KMS-11 (cell line): ENCODE measurements around the gene AKAP13.

ENCODE experiments used
- H2AFZ ChIP-seq: fragments of 200-600 bp; sonication (generic); 2 replicates; pipeline ENCODE4 v1.6.1; 2016; ENCODE audit warnings: antibody characterized with exemption, mixed run types, low read depth
- H3K27ac ChIP-seq: fragments of 200-600 bp; sonication (generic); 2 replicates; pipeline ENCODE4 v1.6.1; 2016; ENCODE audit warnings: mild to moderate bottlenecking, mixed run types
- H3K27me3 ChIP-seq: fragments of 200-600 bp; sonication (generic); 2 replicates; pipeline ENCODE4 v1.6.1; 2017; ENCODE audit warnings: mild to moderate bottlenecking, low read depth, mixed run types, moderate library complexity; ENCODE audit not compliant: insufficient read depth
- H3K36me3 ChIP-seq: fragments of 200-600 bp; sonication (generic); 2 replicates; pipeline ENCODE4 v1.6.1; 2017; ENCODE audit warnings: mild to moderate bottlenecking, mixed run types; ENCODE audit not compliant: insufficient read depth
- H3K4me1 ChIP-seq: fragments of 200-600 bp; sonication (generic); 2 replicates; pipeline ENCODE4 v1.6.1; 2016; ENCODE audit warnings: mild to moderate bottlenecking, low read depth, mixed run types; ENCODE audit not compliant: poor library complexity, severe bottlenecking
- H3K4me2 ChIP-seq: fragments of 200-600 bp; sonication (generic); 2 replicates; pipeline ENCODE4 v1.7.0; 2016; ENCODE audit warnings: mild to moderate bottlenecking, mixed run types
- H3K4me3 ChIP-seq: fragments of 200-600 bp; sonication (generic); IDR thresholded peaks from 2 replicates; pipeline ENCODE4 v1.6.1; 2017; ENCODE audit warnings: low read depth, low read length, mixed read lengths; ENCODE audit not compliant: insufficient read depth
- H3K79me2 ChIP-seq: fragments of 200-600 bp; sonication (generic); 2 replicates; pipeline ENCODE4 v1.6.1; 2016; ENCODE audit warnings: low read depth, mixed run types; ENCODE audit not compliant: insufficient read depth
- H3K9ac ChIP-seq: fragments of 200-600 bp; sonication (generic); 2 replicates; pipeline ENCODE4 v1.6.1; 2016; ENCODE audit warnings: mild to moderate bottlenecking, mixed run types
- H4K20me1 ChIP-seq: fragments of 200-600 bp; sonication (generic); 2 replicates; pipeline ENCODE4 v1.6.1; 2016; ENCODE audit warnings: mild to moderate bottlenecking, mixed run types; ENCODE audit not compliant: insufficient read depth
- CTCF ChIP-seq: fragments of 200-600 bp; sonication (generic); conservative IDR thresholded peaks from 2 replicates; pipeline ENCODE4 v1.6.1; 2017; ENCODE audit warnings: low read depth, mild to moderate bottlenecking, antibody characterized with exemption, low read length, moderate library complexity, mixed read lengths

The AKAP13 gene

GRCh38 chr15:85356276-85356675 is 24.1 kb upstream of the AKAP13 start:
- Histone ChIP-seq H3K4me3 (no peak overlapping the region), H3K27me3 (no peaks in the 10 kb centered on the region), H3K79me2 (no peaks in the 10 kb centered on the region), H4K20me1 (no peaks in the 10 kb centered on the region), H3K4me1 (peaks cover 21% of the 10 kb centered on the region), H3K27ac (no peak overlapping the region), H2AFZ (no peak overlapping the region), H3K36me3 (no peaks in the 10 kb centered on the region), H3K9ac (no peak overlapping the region), H3K4me2 (no peak overlapping the region)
- TF ChIP-seq CTCF: no peak

GRCh38 chr15:85361323-85361722 is 19.1 kb upstream of the AKAP13 start:
- TF ChIP-seq CTCF: no peak
- Histone ChIP-seq H2AFZ (no peak overlapping the region; the same call in 1 of the 2 replicates), H3K36me3 (no peaks in the 10 kb centered on the region), H3K79me2 (no peaks in the 10 kb centered on the region), H4K20me1 (no peaks in the 10 kb centered on the region), H3K27ac (no peak overlapping the region), H3K27me3 (no peaks in the 10 kb centered on the region), H3K9ac (no peak overlapping the region), H3K4me3 (no peak overlapping the region), H3K4me2 (peak overlapping the region; percentile 22; the same call in 1 of the 2 replicates), H3K4me1 (peaks cover 27% of the 10 kb centered on the region)

- H3K4me2 ChIP-seq: no peak overlapping the region
- H3K27ac ChIP-seq: no peak overlapping the region
- H3K27me3 ChIP-seq: no peaks in the 10 kb centered on the region
- no peaks in the 10 kb centered on the region for H3K36me3 ChIP-seq
- no peaks in the 10 kb centered on the region for H4K20me1 ChIP-seq
- H3K4me3 ChIP-seq: no peak overlapping the region
- no peak for TF ChIP-seq CTCF
- no peak overlapping the region for H2AFZ ChIP-seq
- H3K4me1 ChIP-seq: peaks cover 23% of the 10 kb centered on the region
- no peak overlapping the region for H3K9ac ChIP-seq
- no peaks in the 10 kb centered on the region for H3K79me2 ChIP-seq
These were observed 17.8 kb upstream of the AKAP13 start for GRCh38 chr15:85362436-85363081.

- TF ChIP-seq CTCF: no peak
These were observed 14.4 kb upstream of the AKAP13 start for GRCh38 chr15:85365980-85366379.

More at GRCh38 chr15:85365980-85366379, 14.4 kb upstream of the AKAP13 start:
- no peaks in the 10 kb centered on the region for H4K20me1 ChIP-seq
- H2AFZ ChIP-seq: no peak overlapping the region
- H3K4me2 ChIP-seq: no peak overlapping the region
- no peaks in the 10 kb centered on the region for H3K36me3 ChIP-seq
- H3K9ac ChIP-seq: no peak overlapping the region
- no peak overlapping the region for H3K27ac ChIP-seq
- no peak overlapping the region for H3K4me3 ChIP-seq
- no peaks in the 10 kb centered on the region for H3K27me3 ChIP-seq
- no peaks in the 10 kb centered on the region for H3K79me2 ChIP-seq
- H3K4me1 ChIP-seq: peaks cover 9% of the 10 kb centered on the region
